ENCODE results near the gene CADM1. TPM values are rescaled to one million over a fixed set of nuclear protein-coding genes. Genes with fewer than 3 reads are reported as not detected.

CADM1 gene
- total RNA-seq, 2 donors from 2014 or later, result 0.61 to 1.3 TPM

- Mint-ChIP-seq H3K27me3 (peaks cover 6% of the 10 kb centered on the region), H3K36me3 (ENCODE audit: low read depth) (no peaks in the 10 kb centered on the region), H3K27ac (no peak overlapping the region), H3K4me3 (no peak overlapping the region), H3K9me3 (no peaks in the 10 kb centered on the region), H3K4me1 (peaks cover 11% of the 10 kb centered on the region)
- peak; percentile 31 for ATAC-seq (replicated peaks)
Observed at GRCh38 chr11:115197031-115197430, 307.2 kb downstream of the CADM1 start.

- Mint-ChIP-seq H3K4me1 (peaks cover 11% of the 10 kb centered on the region), H3K4me3 (peak overlapping the region; percentile 52), H3K27me3 (peaks cover 6% of the 10 kb centered on the region), H3K36me3 (ENCODE audit: low read depth) (no peaks in the 10 kb centered on the region), H3K9me3 (no peaks in the 10 kb centered on the region), H3K27ac (peak overlapping the region; percentile 83)
- peak; percentile 85 for ATAC-seq (replicated peaks)
Observed at GRCh38 chr11:115194802-115195110, 309.5 kb downstream of the CADM1 start.

- ATAC-seq (replicated peaks), result peak; percentile 77
- H3K4me3 Mint-ChIP-seq, result peak overlapping the region; percentile 52
- H3K9me3 Mint-ChIP-seq, result no peaks in the 10 kb centered on the region
- H3K36me3 Mint-ChIP-seq (ENCODE audit: low read depth), result no peaks in the 10 kb centered on the region
- H3K27me3 Mint-ChIP-seq, result peaks cover 6% of the 10 kb centered on the region
- H3K4me1 Mint-ChIP-seq, result peaks cover 11% of the 10 kb centered on the region
- peak overlapping the region; percentile 83 for H3K27ac Mint-ChIP-seq
Observed at GRCh38 chr11:115193914-115194801, 310.1 kb downstream of the CADM1 start.

- no peaks in the 10 kb centered on the region for H3K36me3 Mint-ChIP-seq (ENCODE audit: low read depth)
- no peaks in the 10 kb centered on the region for H3K9me3 Mint-ChIP-seq
- ATAC-seq (replicated peaks), result no peak
- H3K4me1 Mint-ChIP-seq, result peaks cover 11% of the 10 kb centered on the region
- H3K27me3 Mint-ChIP-seq, result peaks cover 6% of the 10 kb centered on the region
- no peak overlapping the region for H3K4me3 Mint-ChIP-seq
- H3K27ac Mint-ChIP-seq, result no peak overlapping the region
Observed at GRCh38 chr11:115191761-115192160, 312.5 kb downstream of the CADM1 start.

DNA sequence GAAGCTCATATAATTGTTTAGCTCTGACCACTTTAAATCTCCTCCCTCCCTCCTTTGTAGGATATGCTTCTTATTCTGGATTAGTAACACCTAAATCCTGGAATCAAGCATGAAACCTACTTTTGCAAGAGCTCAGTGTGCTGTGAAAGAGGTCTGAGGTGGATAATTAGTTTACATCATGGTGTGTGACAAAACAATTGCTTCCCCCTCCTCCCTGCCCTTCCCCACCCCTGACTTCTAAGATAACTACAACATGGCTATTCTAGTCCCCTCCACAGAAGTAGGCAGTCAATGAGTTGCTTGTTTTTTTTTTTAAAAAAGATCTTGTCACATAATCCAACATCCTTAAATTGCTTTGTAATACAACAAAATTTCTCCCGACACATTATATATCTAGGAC lies 314.0 kb downstream of the CADM1 start:
- Mint-ChIP-seq H3K27me3 (peaks cover 6% of the 10 kb centered on the region), H3K36me3 (ENCODE audit: low read depth) (no peaks in the 10 kb centered on the region), H3K9me3 (no peaks in the 10 kb centered on the region), H3K27ac (no peak overlapping the region), H3K4me1 (peaks cover 11% of the 10 kb centered on the region), H3K4me3 (no peak overlapping the region)
- no peak for ATAC-seq (replicated peaks)

GRCh38 chr11:115188898-115189278 lies 315.3 kb downstream of the CADM1 start:
- no peaks in the 10 kb centered on the region for H3K9me3 Mint-ChIP-seq
- no peaks in the 10 kb centered on the region for H3K36me3 Mint-ChIP-seq (ENCODE audit: low read depth)
- no peak overlapping the region for H3K27ac Mint-ChIP-seq
- peaks cover 2% of the 10 kb centered on the region for H3K4me1 Mint-ChIP-seq
- no peak for ATAC-seq (replicated peaks)
- H3K4me3 Mint-ChIP-seq, result no peak overlapping the region
- peaks cover 5% of the 10 kb centered on the region for H3K27me3 Mint-ChIP-seq

GRCh38 chr11:115188188-115188897 lies 315.9 kb downstream of the CADM1 start:
- H3K27ac Mint-ChIP-seq, result no peak overlapping the region
- H3K4me3 Mint-ChIP-seq, result no peak overlapping the region
- H3K36me3 Mint-ChIP-seq (ENCODE audit: low read depth), result no peaks in the 10 kb centered on the region
- no peak for ATAC-seq (replicated peaks)
- H3K9me3 Mint-ChIP-seq, result no peaks in the 10 kb centered on the region
- peaks cover 4% of the 10 kb centered on the region for H3K27me3 Mint-ChIP-seq
- H3K4me1 Mint-ChIP-seq, result no peaks in the 10 kb centered on the region

DNA sequence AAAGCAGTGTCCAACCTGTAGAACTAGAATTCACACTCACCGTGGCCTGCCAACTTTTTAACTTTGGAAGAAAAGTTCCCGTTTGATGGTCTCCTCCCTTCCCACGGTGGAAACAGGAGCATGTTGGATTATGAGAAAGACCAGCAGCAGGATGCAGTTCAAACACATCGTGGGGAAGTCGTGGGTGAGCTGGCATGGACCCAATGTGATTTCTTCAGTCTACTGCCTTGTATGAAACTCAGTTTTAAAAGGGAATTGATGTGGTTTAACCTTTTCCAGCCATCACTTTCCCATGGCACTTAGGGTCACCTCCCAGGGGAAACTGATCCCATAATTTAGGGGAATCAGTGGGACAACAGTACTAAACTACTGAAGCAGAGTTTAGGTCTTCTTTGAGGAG lies 318.3 kb downstream of the CADM1 start:
- Mint-ChIP-seq H3K4me3 (no peak overlapping the region), H3K36me3 (ENCODE audit: low read depth) (no peaks in the 10 kb centered on the region), H3K27me3 (peaks cover 4% of the 10 kb centered on the region), H3K4me1 (no peaks in the 10 kb centered on the region), H3K27ac (no peak overlapping the region), H3K9me3 (no peaks in the 10 kb centered on the region)
- no peak for ATAC-seq (replicated peaks)

- H3K4me3 Mint-ChIP-seq, result no peak overlapping the region
- H3K36me3 Mint-ChIP-seq (ENCODE audit: low read depth), result no peaks in the 10 kb centered on the region
- no peaks in the 10 kb centered on the region for H3K9me3 Mint-ChIP-seq
- no peaks in the 10 kb centered on the region for H3K4me1 Mint-ChIP-seq
- no peak for ATAC-seq (replicated peaks)
- peaks cover 4% of the 10 kb centered on the region for H3K27me3 Mint-ChIP-seq
- H3K27ac Mint-ChIP-seq, result no peak overlapping the region
Observed at GRCh38 chr11:115185507-115185906, 318.7 kb downstream of the CADM1 start.

DNA sequence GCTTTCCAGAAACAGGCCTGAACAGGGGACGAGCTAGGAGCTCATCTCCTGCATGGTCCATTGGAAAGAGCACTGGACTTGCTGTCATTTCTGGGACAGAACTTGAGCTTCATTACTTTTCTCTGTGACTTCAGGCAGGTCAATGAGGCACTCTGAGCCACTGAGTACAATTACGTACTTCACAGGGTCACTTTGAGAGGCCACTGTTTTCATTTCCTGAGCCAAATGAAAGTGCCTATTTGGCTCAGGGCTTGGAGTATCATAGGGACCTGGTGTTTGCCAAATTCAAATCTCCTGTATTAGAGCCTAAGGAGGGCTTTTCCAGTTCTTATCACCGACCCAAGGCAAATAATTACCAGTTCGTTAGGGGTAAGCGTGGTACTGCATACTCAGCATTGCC lies 319.3 kb downstream of the CADM1 start:
- no peaks in the 10 kb centered on the region for H3K4me1 Mint-ChIP-seq
- H3K27me3 Mint-ChIP-seq, result peaks cover 4% of the 10 kb centered on the region
- H3K36me3 Mint-ChIP-seq (ENCODE audit: low read depth), result no peaks in the 10 kb centered on the region
- no peak overlapping the region for H3K27ac Mint-ChIP-seq
- no peak for ATAC-seq (replicated peaks)
- H3K9me3 Mint-ChIP-seq, result no peaks in the 10 kb centered on the region
- H3K4me3 Mint-ChIP-seq, result no peak overlapping the region

- H3K9me3 Mint-ChIP-seq, result no peaks in the 10 kb centered on the region
- H3K4me1 Mint-ChIP-seq, result no peaks in the 10 kb centered on the region
- ATAC-seq (replicated peaks), result no peak
- H3K27ac Mint-ChIP-seq, result no peak overlapping the region
- H3K27me3 Mint-ChIP-seq, result peaks cover 4% of the 10 kb centered on the region
- H3K4me3 Mint-ChIP-seq, result no peak overlapping the region
- H3K36me3 Mint-ChIP-seq (ENCODE audit: low read depth), result no peaks in the 10 kb centered on the region
Observed at GRCh38 chr11:115183830-115184229, 320.4 kb downstream of the CADM1 start.

DNA sequence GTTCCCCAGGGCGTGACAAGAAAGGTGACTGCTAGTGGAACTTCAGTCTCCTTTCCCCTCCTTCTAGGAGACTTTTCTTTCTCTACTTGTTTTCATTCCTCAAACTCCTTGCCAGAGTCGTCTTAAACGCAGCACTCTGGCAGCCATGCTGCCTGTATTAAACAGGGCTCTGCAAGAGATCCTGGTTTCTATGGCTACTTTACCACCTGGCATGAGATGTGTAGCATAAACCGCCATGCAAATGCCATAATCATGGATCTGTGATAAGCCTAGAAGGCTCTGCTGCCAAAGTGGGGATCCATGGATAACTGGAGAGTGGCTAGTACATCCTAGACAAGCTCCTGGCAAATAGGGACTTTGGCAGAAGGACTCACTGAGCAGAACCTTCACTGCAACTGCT lies 321.1 kb downstream of the CADM1 start:
- Mint-ChIP-seq H3K27me3 (peaks cover 4% of the 10 kb centered on the region), H3K4me1 (no peaks in the 10 kb centered on the region), H3K9me3 (no peaks in the 10 kb centered on the region), H3K36me3 (ENCODE audit: low read depth) (no peaks in the 10 kb centered on the region), H3K4me3 (no peak overlapping the region), H3K27ac (no peak overlapping the region)
- ATAC-seq (replicated peaks), result no peak

GRCh38 chr11:115182282-115182955 lies 321.8 kb downstream of the CADM1 start:
- Mint-ChIP-seq H3K27ac (no peak overlapping the region), H3K36me3 (ENCODE audit: low read depth) (no peaks in the 10 kb centered on the region), H3K9me3 (no peaks in the 10 kb centered on the region), H3K27me3 (peaks cover 4% of the 10 kb centered on the region), H3K4me1 (no peaks in the 10 kb centered on the region), H3K4me3 (no peak overlapping the region)
- no peak for ATAC-seq (replicated peaks)

GRCh38 chr11:115181538-115181937 lies 322.7 kb downstream of the CADM1 start:
- Mint-ChIP-seq H3K27me3 (peaks cover 1% of the 10 kb centered on the region), H3K9me3 (no peaks in the 10 kb centered on the region), H3K4me1 (no peaks in the 10 kb centered on the region), H3K36me3 (ENCODE audit: low read depth) (no peaks in the 10 kb centered on the region), H3K27ac (no peak overlapping the region), H3K4me3 (no peak overlapping the region)
- ATAC-seq (replicated peaks), result no peak

DNA sequence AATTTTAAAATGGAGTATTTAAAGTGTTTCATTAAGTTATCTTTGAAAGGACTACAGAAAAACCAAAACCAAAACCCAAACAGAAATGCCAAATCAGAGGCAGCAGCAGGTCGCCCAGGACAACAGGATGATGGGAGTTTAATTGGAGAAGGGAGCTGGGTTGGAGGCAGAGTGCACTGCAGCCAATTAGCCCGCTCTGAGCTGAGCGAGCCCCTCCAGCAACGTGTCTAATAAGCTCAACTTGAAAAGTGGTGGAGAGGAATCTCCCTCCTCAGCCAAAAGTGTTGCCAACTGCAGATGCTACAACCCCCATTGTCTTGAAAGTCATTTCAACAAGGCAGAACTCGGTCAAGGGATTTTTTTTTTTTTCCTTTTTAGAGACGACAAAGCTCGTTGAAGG lies 323.9 kb downstream of the CADM1 start:
- ATAC-seq (replicated peaks), result no peak
- Mint-ChIP-seq H3K36me3 (ENCODE audit: low read depth) (no peaks in the 10 kb centered on the region), H3K27me3 (no peaks in the 10 kb centered on the region), H3K4me1 (no peaks in the 10 kb centered on the region), H3K27ac (no peak overlapping the region), H3K9me3 (no peaks in the 10 kb centered on the region), H3K4me3 (no peak overlapping the region)
